ENCODE data around the gene BEAN1.

- TF ChIP-seq CTCF (conservative IDR thresholded peaks at IDR 0.05 in 1 of 2, IDR thresholded peaks at IDR 0.05 in 1 of 2; ENCODE audit: extremely low read depth in 1 of 2, insufficient read depth in 1 of 2, low read depth in 1 of 2, low read length in 2 of 2): no peak
- no peak for TF ChIP-seq EZH2 (IDR thresholded peaks at IDR 0.05; ENCODE audit: borderline replicate concordance, low read length)
These were observed 24.4 kb upstream of the BEAN1 start for GRCh38 chr16:66402591-66403230.
